ENCODE results near the gene CYB5R3. TPM values are rescaled to one million over a fixed set of nuclear protein-coding genes. Genes with fewer than 3 reads are reported as not detected.
"Not testable (repeated sequence)": the region's sequence is repeated elsewhere in the genome, so short reads cannot be mapped to it uniquely, and the experiment has no call there.

The CYB5R3 gene
- total RNA-seq, 1 donor from 2014 or later, result 125 TPM

- Mint-ChIP-seq H3K9me3 (ENCODE audit: unreplicated experiment) (no peaks in the 10 kb centered on the region), H3K27me3 (ENCODE audit: unreplicated experiment) (peaks cover 2% of the 10 kb centered on the region), H3K27ac (ENCODE audit: unreplicated experiment) (no peak overlapping the region), H3K4me3 (ENCODE audit: unreplicated experiment) (no peak overlapping the region), H3K36me3 (ENCODE audit: low read depth, unreplicated experiment) (peaks cover 14% of the 10 kb centered on the region), H3K4me1 (ENCODE audit: unreplicated experiment) (peaks cover 10% of the 10 kb centered on the region)
- no peak for TF ChIP-seq CTCF (IDR thresholded peaks at IDR 0.05; ENCODE audit: unreplicated experiment)
- DNase-seq (ENCODE audit: low spot score), result no peak
Observed at GRCh38 chr22:42577623-42578240, 71.5 kb downstream of the CYB5R3 start.

DNA sequence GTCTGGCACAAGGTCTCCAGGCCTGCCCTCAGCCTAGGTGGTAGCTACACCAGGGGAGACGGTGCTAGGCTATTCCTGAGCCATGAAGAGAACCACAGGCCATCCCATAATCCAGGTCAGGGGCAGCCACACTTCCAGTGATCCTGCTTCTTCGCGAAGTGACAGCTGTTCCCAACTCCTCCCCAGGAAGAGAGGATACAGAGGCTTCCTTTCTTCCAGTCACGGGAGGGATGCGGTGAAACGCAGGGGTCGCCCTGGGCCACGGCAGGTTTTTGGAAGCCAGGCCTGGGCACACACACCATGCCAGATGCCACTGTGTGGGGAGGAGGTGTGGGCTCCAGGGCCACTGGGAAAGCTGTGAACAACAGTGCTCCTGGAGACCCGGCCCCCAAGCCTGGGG is 72.1 kb downstream of the CYB5R3 start:
- not testable (repeated sequence) for H3K9me3 Mint-ChIP-seq (ENCODE audit: unreplicated experiment); H3K4me1 Mint-ChIP-seq (ENCODE audit: unreplicated experiment); H3K27ac Mint-ChIP-seq (ENCODE audit: unreplicated experiment); H3K4me3 Mint-ChIP-seq (ENCODE audit: unreplicated experiment); H3K27me3 Mint-ChIP-seq (ENCODE audit: unreplicated experiment); DNase-seq (ENCODE audit: low spot score)
- peaks cover 11% of the 10 kb centered on the region for H3K36me3 Mint-ChIP-seq (ENCODE audit: low read depth, unreplicated experiment)

DNA sequence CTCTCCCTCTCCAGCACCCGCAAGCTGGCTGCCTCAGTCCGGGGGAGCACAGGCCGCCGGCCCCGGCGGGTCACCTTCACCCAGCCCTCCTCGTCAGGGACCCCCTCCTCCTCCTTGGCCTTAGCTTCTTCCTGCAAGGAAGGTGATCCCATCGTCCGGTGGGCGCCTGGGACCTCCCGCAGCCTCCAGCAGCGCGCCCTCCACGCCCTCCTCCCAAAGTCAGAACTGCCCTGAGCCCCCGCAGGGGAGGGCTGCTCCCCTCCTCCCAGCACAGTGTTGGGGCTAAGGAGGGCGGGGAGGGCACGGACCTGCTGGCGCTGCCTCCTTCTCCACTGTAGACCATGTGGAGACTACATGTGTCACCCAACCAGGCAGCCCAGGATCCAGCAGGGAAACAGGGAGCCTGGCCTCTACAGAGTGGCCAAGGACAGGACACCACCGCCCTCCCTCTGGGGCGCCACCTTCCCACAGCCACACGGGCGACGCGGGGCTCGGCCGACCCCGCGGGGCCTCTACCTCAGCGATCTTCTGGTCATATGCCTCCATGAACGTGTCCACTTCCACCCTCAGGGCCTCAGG is 73.1 kb downstream of the CYB5R3 start:
- H3K27ac Mint-ChIP-seq (ENCODE audit: unreplicated experiment); H3K4me1 Mint-ChIP-seq (ENCODE audit: unreplicated experiment); H3K4me3 Mint-ChIP-seq (ENCODE audit: unreplicated experiment); DNase-seq (ENCODE audit: low spot score); H3K9me3 Mint-ChIP-seq (ENCODE audit: unreplicated experiment); H3K27me3 Mint-ChIP-seq (ENCODE audit: unreplicated experiment): not testable (repeated sequence)
- H3K36me3 Mint-ChIP-seq (ENCODE audit: low read depth, unreplicated experiment), result peaks cover 10% of the 10 kb centered on the region

GRCh38 chr22:42574468-42574867 is 74.7 kb downstream of the CYB5R3 start:
- H3K27me3 Mint-ChIP-seq (ENCODE audit: unreplicated experiment); H3K4me3 Mint-ChIP-seq (ENCODE audit: unreplicated experiment); H3K4me1 Mint-ChIP-seq (ENCODE audit: unreplicated experiment); DNase-seq (ENCODE audit: low spot score); H3K9me3 Mint-ChIP-seq (ENCODE audit: unreplicated experiment); H3K27ac Mint-ChIP-seq (ENCODE audit: unreplicated experiment): not testable (repeated sequence)
- peaks cover 10% of the 10 kb centered on the region for H3K36me3 Mint-ChIP-seq (ENCODE audit: low read depth, unreplicated experiment)

DNA sequence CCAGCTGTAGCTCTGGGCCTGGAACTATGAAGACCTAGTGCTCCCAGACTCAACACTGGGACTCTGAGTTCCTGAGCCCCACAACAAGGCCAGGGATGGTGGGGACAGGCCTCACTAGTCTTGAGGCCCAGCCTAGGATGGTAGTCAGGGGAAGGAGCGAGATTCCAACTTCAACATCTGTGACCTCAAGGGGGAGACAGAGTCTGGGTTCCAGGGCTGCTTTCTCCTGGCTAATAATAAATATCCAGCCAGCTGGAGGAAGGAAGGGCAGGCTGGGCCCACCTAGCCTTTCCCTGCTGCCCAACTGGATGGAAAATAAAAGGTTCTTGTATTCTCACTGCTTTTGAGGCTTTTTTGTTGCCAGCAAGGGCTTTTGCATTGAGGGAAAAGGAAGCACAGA is 75.1 kb downstream of the CYB5R3 start:
- H3K27me3 Mint-ChIP-seq (ENCODE audit: unreplicated experiment); H3K9me3 Mint-ChIP-seq (ENCODE audit: unreplicated experiment); H3K4me3 Mint-ChIP-seq (ENCODE audit: unreplicated experiment); H3K4me1 Mint-ChIP-seq (ENCODE audit: unreplicated experiment); H3K27ac Mint-ChIP-seq (ENCODE audit: unreplicated experiment); DNase-seq (ENCODE audit: low spot score): not testable (repeated sequence)
- H3K36me3 Mint-ChIP-seq (ENCODE audit: low read depth, unreplicated experiment), result peaks cover 10% of the 10 kb centered on the region

GRCh38 chr22:42571068-42571467 is 78.1 kb downstream of the CYB5R3 start:
- H3K36me3 Mint-ChIP-seq (ENCODE audit: low read depth, unreplicated experiment); H3K4me3 Mint-ChIP-seq (ENCODE audit: unreplicated experiment); DNase-seq (ENCODE audit: low spot score); H3K4me1 Mint-ChIP-seq (ENCODE audit: unreplicated experiment); H3K27ac Mint-ChIP-seq (ENCODE audit: unreplicated experiment); H3K27me3 Mint-ChIP-seq (ENCODE audit: unreplicated experiment); H3K9me3 Mint-ChIP-seq (ENCODE audit: unreplicated experiment): not testable (repeated sequence)

- not testable (repeated sequence) for H3K36me3 Mint-ChIP-seq (ENCODE audit: low read depth, unreplicated experiment); H3K4me3 Mint-ChIP-seq (ENCODE audit: unreplicated experiment); H3K27ac Mint-ChIP-seq (ENCODE audit: unreplicated experiment); DNase-seq (ENCODE audit: low spot score); H3K9me3 Mint-ChIP-seq (ENCODE audit: unreplicated experiment); H3K27me3 Mint-ChIP-seq (ENCODE audit: unreplicated experiment); H3K4me1 Mint-ChIP-seq (ENCODE audit: unreplicated experiment)
Observed at GRCh38 chr22:42570580-42570979, 78.6 kb downstream of the CYB5R3 start.

DNA sequence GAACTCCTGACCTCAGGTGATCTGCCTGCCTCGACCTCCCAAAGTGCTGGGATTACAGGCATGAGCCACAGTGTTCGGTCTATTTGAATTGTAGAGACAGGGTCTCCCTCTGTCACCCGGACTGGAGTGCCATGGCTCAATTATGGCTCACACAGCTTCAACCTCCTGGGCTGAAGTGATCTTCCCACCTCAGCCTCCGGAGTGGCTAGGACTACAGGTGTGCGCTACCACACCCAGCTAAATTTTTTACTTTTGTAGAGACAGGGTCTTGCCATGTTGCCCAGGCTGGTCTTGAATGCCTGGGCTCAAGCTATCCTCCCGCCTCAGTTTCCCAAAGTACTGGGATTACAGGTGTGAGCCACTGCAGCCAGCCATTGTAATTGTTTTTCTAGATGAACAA is 81.2 kb downstream of the CYB5R3 start:
- H3K27ac Mint-ChIP-seq (ENCODE audit: unreplicated experiment); H3K36me3 Mint-ChIP-seq (ENCODE audit: low read depth, unreplicated experiment); H3K4me3 Mint-ChIP-seq (ENCODE audit: unreplicated experiment); DNase-seq (ENCODE audit: low spot score); H3K9me3 Mint-ChIP-seq (ENCODE audit: unreplicated experiment); H3K27me3 Mint-ChIP-seq (ENCODE audit: unreplicated experiment); H3K4me1 Mint-ChIP-seq (ENCODE audit: unreplicated experiment): not testable (repeated sequence)

Other genes starting within 250 kb of the CYB5R3 start
- 1.6 TPM for gene NFAM1, start 217.0 kb downstream of the CYB5R3 start, total RNA-seq (ENCODE audit: unreplicated experiment)
- gene RRP7A, start 129.6 kb downstream of the CYB5R3 start, total RNA-seq (ENCODE audit: unreplicated experiment), result 47.9 TPM
- 0.69 TPM for gene SERHL2, start 95.4 kb downstream of the CYB5R3 start, total RNA-seq (ENCODE audit: unreplicated experiment)
- 50.0 TPM for gene POLDIP3, start 34.5 kb downstream of the CYB5R3 start, total RNA-seq (ENCODE audit: unreplicated experiment)
- gene ATP5MGL, start 8.8 kb downstream of the CYB5R3 start, total RNA-seq (ENCODE audit: unreplicated experiment), result 0.82 TPM
- 5.3 TPM for gene A4GALT, start 71.5 kb upstream of the CYB5R3 start, total RNA-seq (ENCODE audit: unreplicated experiment)
- 29.8 TPM for gene ARFGAP3, start 207.9 kb upstream of the CYB5R3 start, total RNA-seq (ENCODE audit: unreplicated experiment)

All from endothelial cell (in vitro differentiated cells).